Stimulated activated CD8-positive, alpha-beta memory T cell treated with anti-CD3 and anti-CD28 coated beads, Interleukin-7, amount 100 ng/mL, for 4 hours (primary cell): ENCODE data around the gene ASXL1.

ENCODE experiments used
- DNase-seq, 2 donors: peaks; one replicate each; pipeline ENCODE4 v3.0.0-alpha.2; 2020; ENCODE audit warnings: low read depth in 2 of 2

ASXL1 gene

DNA sequence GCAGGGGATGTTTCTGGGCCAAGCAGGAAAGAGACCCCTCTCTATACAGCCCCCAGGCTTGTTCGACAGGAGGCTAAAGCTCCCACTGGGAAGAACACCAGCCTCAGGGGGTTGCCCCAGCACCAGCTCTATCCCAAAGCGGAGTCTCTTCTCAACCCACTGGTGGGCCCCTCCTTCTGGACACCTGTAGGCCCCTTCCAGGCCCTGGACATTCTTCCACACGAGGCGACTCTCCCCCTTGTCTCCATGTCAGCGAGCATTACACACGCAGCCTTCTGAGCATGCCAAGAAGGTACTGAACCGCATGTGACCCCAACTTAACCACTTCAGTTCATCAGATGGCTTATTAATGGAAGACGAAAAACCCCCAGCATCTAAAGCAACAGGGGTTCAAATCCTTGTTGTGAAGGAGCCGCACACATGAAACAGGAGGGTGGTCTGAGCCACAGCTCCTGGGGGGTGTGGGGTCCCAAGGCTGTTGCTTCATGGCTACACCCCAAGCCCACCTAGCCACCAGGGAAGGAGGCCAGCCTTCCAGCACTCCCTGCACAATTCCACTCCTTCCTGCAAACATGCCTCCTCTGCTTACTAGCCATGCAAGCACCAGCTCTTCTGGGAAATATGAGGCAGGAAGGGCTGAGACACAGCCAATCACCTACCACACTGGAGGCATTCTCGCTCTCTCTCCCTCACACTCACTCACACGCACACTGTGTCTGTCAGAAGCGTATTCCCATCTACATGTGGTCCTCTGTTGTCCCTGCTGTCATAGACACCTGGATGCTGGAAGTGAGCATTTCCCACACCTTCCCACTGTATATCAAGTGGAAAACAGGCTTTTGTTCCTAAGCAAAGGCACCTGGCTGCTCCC, 122.5 kb downstream of the ASXL1 start:
- no peak for DNase-seq

DNA sequence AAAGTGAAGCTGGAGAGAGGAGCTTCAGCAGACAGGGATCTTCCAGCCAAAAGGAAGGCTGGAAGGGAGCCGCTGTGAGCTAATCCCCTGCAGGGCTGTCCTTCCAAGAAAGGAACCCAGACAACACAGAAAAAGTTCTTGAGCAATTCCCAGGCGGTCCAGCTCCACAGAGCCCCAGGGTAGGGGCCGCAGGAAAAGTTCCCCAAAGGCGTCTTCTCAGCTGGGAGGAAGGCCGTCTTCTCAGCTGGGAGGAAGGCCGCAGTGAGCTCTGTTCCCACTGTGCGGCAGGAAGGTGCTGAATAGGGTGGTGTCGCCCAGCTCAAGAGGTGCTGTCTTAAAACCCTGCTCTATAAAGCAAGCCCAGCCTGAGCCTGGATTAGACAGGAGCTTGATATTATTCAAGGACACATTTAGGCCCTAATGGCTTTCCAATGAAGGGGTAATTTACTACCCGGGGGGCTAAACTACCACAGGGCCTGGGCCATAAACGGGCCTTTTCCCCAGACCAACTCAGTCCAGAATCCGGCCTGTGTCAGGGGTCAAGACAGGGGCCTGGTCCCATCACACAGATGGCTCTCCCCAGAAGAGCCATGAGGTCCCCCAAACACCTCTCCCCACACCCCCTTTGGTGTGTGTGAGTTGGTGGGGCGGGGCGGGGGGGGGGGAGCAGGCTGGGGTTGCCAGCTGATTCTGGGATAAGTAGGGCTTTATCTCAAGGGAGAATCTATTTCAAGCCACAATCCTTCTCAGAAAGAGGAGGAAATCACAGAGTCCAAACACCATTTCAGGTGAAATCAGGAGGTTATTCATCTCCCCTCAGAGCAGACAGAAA, 123.4 kb downstream of the ASXL1 start:
- DNase-seq: no peak

DNA sequence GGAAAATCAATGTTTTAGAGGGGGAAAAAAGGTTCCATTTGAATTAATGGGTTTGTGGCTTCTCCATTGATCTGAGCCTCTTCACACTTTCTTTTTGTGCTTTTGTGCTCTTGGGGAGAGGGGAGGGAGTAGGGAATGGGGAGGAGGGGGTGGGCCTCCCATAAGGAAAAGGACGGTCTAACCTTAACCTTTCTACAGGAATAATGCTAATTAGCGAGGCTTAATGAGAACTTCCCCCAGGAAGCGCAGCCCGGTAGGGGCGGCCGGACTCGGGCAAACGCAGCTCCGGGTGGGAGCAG, 124.0 kb downstream of the ASXL1 start:
- DNase-seq: no peak

DNA sequence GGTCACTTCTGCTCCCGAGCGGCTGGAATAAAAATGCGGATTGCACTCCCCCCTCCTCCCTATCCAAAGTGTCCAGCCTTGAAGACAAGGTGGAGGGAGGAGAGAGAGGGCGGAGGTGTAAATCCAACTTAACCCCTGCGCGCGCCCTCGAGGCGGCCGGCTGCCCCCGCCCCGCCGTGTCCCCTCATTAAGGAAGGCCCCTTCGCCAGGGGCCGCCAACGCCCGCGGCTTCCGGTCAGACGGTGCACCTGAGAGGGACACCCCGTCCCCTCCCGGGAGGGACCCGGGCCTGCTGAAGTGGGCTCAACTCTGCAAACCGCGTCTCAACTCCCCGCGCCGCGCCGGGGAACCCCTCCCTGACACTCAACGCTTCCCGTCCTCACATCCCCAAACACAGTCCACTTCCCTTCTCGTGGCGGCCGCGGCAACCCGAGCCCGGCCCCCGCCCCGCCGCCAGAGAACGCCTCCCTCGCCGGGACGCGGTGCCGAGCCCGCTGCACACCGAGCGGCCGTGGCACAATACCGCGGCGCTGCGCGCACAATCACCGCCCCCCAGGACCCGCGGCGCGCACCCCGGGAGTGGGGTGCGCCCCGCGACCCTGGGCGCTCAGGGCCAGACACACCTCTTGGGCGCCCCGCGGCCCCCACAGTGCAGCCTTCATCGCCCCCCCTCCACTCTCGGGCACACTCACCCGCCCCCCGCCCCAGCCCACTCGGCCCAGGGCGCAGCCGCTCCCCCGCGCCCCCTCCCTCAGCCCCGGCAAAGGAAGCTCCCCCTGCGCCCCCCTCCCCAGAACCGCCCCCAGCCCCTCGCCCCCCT, 124.5 kb downstream of the ASXL1 start:
- DNase-seq: peak in 1 of 2 donors; percentile 20

DNA sequence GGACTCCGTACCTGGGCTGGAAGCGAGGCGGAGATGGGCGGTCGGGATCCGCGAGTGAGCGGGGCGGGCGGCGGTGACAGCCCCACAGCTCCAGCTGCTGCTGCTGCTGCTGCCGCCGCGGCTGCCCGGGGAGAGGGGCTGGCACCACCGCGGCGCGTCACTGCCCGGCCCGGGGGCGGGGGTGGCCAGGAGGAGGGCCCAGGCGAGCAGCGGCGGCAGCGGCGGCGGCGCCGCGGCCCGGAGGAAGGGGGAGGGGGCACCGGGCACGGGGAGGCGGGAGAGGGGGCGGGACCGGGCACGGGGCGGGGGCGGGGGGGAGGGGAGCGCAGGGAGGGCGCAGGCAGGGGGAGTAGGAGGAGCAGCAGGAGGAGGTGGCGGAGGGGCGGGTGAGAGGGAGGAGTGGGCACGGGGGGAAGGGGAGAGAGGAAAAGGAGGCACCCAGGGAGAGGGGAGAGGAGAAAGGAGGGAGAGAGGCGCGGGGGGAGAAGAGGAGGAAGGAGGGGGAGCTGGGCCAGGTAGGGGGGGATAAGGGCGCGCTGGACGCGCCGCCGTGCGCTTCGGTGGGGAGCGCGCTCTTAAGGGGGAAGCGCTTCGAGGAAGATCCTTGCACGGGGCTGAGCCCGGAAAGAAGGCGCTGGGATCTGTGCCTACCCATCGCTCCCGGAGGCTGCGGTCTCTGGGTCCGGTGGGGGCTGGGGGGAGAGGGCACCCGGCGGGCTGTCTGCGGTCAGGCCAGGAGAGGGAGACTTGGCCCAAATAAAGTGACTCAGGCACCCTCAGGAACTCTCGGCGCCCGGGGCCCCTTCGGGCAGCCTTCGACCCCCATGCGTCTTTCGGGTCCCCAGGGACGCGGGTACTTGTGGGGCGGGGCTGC, 125.5 kb downstream of the ASXL1 start:
- peak; percentile 19 to 63 for DNase-seq

DNA sequence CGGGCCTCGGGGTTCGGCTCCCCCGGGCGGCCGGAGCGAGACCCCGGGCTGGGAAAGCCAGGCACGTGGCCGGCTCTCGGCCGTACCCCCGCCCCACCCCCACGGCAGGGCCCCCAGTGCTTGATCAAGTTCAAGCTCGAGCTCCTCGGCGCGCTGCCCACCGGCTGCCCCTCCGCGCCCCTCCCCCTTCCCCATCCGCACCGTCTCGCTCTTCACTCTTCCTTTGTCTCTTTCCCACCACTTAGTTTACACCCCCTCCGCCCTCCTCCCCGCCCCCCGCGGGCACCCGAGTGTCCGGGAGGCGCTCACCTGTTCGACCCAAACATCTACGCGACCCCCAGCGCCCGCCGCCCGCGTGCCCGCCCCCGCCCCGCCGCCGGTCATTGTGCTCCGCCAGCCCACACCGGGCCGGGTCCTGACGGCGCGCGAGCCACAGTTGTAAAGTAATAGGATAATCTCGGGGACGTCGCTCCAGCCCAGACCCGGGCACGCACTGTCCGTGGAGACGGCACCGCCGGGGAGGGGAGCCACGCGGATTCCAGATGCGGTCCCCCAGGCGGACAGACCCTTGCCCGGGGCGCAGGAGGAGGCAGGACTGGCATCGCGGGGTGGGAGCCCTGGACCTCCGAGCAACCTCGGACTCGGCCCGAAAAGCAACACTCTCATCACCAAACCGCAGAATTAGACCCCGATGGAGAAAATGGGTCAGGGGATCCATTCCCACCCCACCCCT, 126.3 kb downstream of the ASXL1 start:
- peak in 1 of 2 donors; percentile 24 for DNase-seq

DNA sequence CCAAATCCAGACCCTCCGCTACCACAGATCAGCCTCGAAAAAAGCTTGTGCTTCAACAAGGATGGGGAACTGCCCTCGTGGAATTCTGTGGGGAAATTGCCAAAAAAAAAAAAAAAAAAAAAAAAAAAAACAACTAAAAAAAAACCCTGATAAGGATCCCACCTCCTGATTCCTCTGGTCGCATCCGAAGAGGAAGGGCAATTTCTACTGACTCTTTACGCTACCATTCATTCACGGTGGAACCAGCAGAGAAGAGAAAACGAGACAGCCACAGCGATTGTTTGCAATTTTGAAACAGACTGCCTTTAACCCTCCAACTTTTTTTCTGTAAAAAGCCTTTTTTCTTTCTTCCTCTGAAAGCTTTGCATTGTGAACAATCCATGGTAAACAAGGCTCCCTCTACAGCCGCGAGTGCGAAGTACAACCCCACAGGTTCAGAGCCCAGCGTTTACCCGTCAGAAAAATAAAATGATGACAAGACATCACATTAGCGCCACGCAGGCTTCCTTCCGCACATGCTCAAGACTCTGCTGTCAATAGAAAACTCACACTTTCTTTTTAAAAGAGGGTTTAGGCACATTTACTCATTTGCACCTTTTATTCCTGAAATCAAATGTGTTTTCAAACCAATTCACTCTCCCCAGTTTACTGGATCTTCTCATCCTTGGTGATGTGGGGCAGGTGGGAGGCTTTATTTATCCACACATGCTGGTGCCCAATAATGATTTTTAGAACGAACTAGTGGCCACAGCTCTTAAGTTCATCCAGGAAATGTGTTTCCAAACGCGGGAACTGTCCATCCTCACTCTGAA, 127.0 kb downstream of the ASXL1 start:
- peak; percentile 68 to 69 for DNase-seq

DNA sequence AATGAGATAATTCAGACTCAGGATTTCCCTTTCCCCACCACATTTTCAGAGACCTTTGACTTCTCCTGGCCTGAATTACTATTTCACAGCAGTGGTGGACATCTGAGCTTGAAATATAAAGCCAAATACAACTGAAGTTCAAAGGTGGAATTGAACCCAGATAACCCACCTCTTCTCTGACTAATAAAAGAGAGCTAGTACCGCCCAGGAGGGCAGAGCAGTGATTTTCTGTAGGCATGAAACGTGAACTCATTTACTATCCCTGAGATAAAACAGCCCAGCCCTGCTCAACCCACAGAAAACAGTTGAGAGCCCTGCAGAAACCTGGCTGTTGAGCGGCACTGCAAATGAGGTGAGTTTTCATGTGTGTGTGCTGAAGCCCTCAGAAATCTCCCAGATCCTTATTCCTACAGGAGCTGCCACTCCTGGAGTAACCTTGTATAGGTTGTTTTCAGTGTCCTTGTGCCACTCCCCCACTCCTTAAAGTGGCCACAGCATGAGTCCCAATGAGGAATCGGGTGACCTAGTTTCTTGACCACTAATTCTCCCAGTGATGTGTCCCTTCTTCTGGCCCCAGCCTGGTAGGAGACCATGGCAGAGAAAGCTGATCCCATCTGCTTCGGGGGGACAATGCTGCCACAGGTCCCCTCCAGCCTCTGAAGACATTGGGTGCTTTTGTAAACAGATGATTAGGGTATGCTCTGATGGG, 127.8 kb downstream of the ASXL1 start:
- no peak for DNase-seq

DNA sequence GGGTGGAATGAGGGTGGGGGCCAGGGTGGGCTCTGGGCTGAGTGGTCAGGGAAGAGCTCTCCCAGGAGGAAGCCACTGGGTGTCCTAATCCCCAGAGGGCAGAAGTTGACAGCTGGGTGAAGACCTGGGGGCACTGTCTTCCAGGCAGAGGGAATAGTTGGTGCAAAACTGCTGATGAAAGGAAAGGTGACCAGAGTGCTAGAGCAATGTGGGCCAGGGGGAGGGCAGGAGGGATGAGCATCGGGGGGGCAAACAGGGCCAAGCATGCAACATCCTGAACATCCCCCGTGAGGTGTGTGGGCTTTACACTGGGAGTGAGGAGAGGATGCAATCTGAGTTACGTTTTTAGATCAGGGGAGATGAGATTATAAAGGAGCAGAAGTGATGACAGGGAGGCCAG, 129.2 kb downstream of the ASXL1 start:
- no peak for DNase-seq

DNA sequence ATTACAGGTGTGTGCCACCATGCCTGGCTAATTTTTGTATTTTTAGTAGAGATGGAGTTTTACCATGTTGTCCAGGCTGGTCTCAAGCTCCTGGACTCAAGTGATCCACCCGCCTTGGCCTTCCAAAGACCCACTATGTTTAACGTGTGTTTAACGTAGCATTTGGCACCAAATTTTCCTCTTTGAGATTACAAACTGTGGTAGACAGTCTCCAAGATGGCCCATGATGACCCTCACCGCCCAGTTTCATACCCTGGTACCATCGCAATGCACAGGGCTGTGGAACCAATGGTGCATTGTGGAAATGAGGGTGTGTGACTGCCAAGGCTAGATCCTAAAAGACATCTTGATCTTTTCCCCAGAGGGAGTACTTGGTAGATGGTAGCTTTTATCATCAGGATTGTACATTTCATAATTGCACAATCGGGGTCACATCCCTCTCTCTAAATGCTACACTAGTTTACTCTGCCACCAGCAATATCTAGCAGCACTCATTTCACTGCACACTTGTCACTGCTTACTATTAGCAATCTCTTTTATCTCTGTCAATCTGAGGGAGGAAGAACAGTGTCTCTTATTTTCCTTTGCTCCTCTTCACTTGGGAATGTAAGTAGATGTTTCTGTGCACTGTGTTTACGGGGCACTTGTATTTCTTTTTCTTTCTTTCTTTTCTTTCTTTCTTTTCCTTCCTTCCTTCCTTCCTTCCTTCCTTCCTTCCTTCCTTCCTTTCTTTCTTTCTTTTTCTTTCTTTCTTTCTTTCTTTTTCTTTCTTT, 130.1 kb downstream of the ASXL1 start:
- no peak for DNase-seq
